ENCODE data around the gene TRIM36. TPM values are rescaled to one million over a fixed set of nuclear protein-coding genes. Genes with fewer than 3 reads are reported as not detected.

Gene TRIM36
- total and polyA plus RNA-seq, 10 of the 15 experiments (the other 5 are each of a cell fraction or from before 2014, with no cell fraction given): 0.01 to 0.09 (median 0.07) TPM; not detected in 6

DNA sequence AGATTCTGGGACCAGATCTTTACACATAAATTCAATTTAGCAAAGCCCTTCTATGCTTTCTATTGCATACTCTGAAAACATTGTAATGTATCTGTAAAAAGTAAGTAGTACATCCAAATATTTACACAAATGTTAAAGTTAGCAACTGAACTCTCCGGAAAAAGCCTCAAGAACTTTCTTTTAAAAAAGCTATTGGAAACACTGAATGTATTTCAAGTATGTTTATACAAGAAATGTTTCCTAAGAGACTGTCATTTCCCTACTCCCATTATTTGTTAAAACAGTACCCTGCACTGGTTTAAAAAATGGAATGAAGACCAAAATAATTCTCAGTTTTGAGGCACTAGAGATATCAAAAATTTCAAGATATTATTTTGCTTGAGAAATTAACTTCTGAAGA lies 44.8 kb upstream of the TRIM36 start:
- ATAC-seq (no peak), DNase-seq (ENCODE audit: low read depth, low spot score) (no peak), FAIRE-seq (no peak)
- H3K4me2 ChIP-seq (ENCODE audit: control insufficient read depth, insufficient read depth): no peak overlapping the region
- intact Hi-C loops (cut with micrococcal nuclease; ENCODE audit: unreplicated experiment) (no loop called here), in situ Hi-C loops (cut with MboI) (no loop called here)
- no peaks in the 10 kb centered on the region; a peak in 1 of 4 replicates for H3K36me3 ChIP-seq (ENCODE audit: control insufficient read depth in 2 of 2, insufficient read depth in 2 of 2, low read length in 1 of 2)
- H2AFZ ChIP-seq (ENCODE audit: control insufficient read depth, low read depth, low read length): no peak overlapping the region
- H3K79me2 ChIP-seq (ENCODE audit: control insufficient read depth, insufficient read depth, low read length): no peaks in the 10 kb centered on the region
- POLR2A ChIA-PET: no interaction called here
- RAD21 ChIA-PET (ENCODE audit: unreplicated experiment): no interaction called here
- no peaks in the 10 kb centered on the region for H3K4me1 ChIP-seq (ENCODE audit: control insufficient read depth, insufficient read depth, low read length)
- no peak for TF ChIP-seq MTA3 (IDR thresholded peaks at IDR 0.05; ENCODE audit: borderline replicate concordance, low read length)
- no peak for TF ChIP-seq CHD4 (IDR thresholded peaks at IDR 0.05)
- no peak for TF ChIP-seq POLR2AphosphoS5 (IDR thresholded peaks at IDR 0.05; ENCODE audit: low read length)
- TF ChIP-seq KAT2A (conservative IDR thresholded peaks at IDR 0.05; ENCODE audit: control insufficient read depth, low read depth, low read length): no peak
- TF ChIP-seq STAT3 (IDR thresholded peaks at IDR 0.05; ENCODE audit: low read depth, low read length): no peak
- WGBS (ENCODE audit: insufficient coverage, insufficient replicate concordance, low lambda C conversion rate, missing lambda C conversion rate): 97% methylated on average over 1 of the region's 1 CpG
- no peaks in the 10 kb centered on the region for H4K20me1 ChIP-seq (ENCODE audit: control insufficient read depth, insufficient read depth)
- no peak overlapping the region for H3K4me3 ChIP-seq
- no peak overlapping the region for H3K9ac ChIP-seq (ENCODE audit: control insufficient read depth, insufficient read depth, low read length)
- no peaks in the 10 kb centered on the region for H3K27me3 ChIP-seq (replicated peaks in 1 of 2; ENCODE audit: control insufficient read depth in 2 of 2, insufficient read depth in 2 of 2, low read length in 1 of 2)
- BruUV-seq (replicated peaks): no TSS peak
- CTCF ChIA-PET: interaction anchor here (2.2 kb wide), 1 partner anchor 10 kb away, joined by 8 read pairs; no protein-coding TSS in a partner anchor
- no peak overlapping the region for H3K27ac ChIP-seq (ENCODE audit: control insufficient read depth, insufficient read depth)
- H3K9me3 ChIP-seq (replicated peaks; ENCODE audit: control insufficient read depth, insufficient read depth, low read length): no peaks in the 10 kb centered on the region
- SMC1A ChIA-PET (ENCODE audit: uncharacterized antibody, unreplicated experiment): interaction anchor here (1.3 to 1.7 kb wide), 2 partner anchors 37 to 117 kb away, joined by 3 to 5 read pairs; no protein-coding TSS in a partner anchor

DNA sequence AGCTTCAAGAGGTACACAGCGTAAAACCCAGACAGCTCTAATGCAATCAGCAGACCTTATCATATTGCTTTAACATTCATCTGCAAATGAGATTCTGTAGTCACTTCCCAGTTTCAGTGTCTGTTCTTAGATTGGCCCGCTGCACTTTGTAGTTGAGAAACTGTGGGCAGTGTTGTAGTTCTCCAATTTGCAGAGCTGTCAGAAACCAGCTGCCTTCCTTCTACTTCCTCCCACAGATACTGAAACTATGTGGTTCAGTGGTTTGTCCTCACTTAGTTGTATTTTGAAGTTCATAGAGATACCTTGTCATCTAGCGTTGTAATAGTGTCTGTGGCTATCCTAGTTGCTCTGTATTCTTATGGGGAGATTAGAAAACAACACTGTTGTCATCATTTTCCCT lies 39.6 kb upstream of the TRIM36 start:
- FAIRE-seq (peak; percentile 98), DNase-seq (ENCODE audit: low read depth, low spot score) (peak; percentile 95), ATAC-seq (peak; percentile 99)
- no peaks in the 10 kb centered on the region for H3K79me2 ChIP-seq (ENCODE audit: control insufficient read depth, insufficient read depth, low read length)
- intact Hi-C loops (cut with micrococcal nuclease; ENCODE audit: unreplicated experiment): loop anchor here (1.0 kb wide), 1 partner anchor 39 kb away; no protein-coding TSS in a partner anchor
- H3K4me3 ChIP-seq: no peak overlapping the region
- no peaks in the 10 kb centered on the region for H4K20me1 ChIP-seq (ENCODE audit: control insufficient read depth, insufficient read depth)
- H3K4me2 ChIP-seq (ENCODE audit: control insufficient read depth, insufficient read depth): no peak overlapping the region
- no peaks in the 10 kb centered on the region for H3K27me3 ChIP-seq (replicated peaks in 1 of 2; ENCODE audit: control insufficient read depth in 2 of 2, insufficient read depth in 2 of 2, low read length in 1 of 2)
- no peak overlapping the region for H3K27ac ChIP-seq (ENCODE audit: control insufficient read depth, insufficient read depth)
- ChIA-PET SMC1A (ENCODE audit: uncharacterized antibody, unreplicated experiment) (interaction anchor here (0.6 to 2.2 kb wide), 6 partner anchors 9 to 1976 kb away, joined by 3 to 5 read pairs (median 4); no protein-coding TSS in a partner anchor), RAD21 (ENCODE audit: unreplicated experiment) (interaction anchor here (0.7 to 1.2 kb wide), 3 partner anchors 38 to 166 kb away, joined by 3 read pairs; no protein-coding TSS in a partner anchor), POLR2A (interaction anchor here (0.8 kb wide), 1 partner anchor 40 kb away, joined by 4 read pairs; the partner anchor contains the start of gene TRIM36), CTCF (interaction anchor here (0.6 to 1.0 kb wide), 3 partner anchors 36 to 771 kb away, joined by 3 read pairs; no protein-coding TSS in a partner anchor)
- no peaks in the 10 kb centered on the region for H3K9me3 ChIP-seq (replicated peaks; ENCODE audit: control insufficient read depth, insufficient read depth, low read length)
- peaks cover 5% of the 10 kb centered on the region for H3K4me1 ChIP-seq (ENCODE audit: control insufficient read depth, insufficient read depth, low read length)
- H2AFZ ChIP-seq (ENCODE audit: control insufficient read depth, low read depth, low read length): no peak overlapping the region
- H3K36me3 ChIP-seq (ENCODE audit: control insufficient read depth in 2 of 2, insufficient read depth in 2 of 2, low read length in 1 of 2): no peaks in the 10 kb centered on the region
- in situ Hi-C loops (cut with MboI): no loop called here
- BruUV-seq (replicated peaks): no TSS peak
- no peak overlapping the region for H3K9ac ChIP-seq (ENCODE audit: control insufficient read depth, insufficient read depth, low read length)
- WGBS (ENCODE audit: insufficient coverage, insufficient replicate concordance, low lambda C conversion rate, missing lambda C conversion rate): 1% methylated on average over 3 of the region's 3 CpGs
- no peak for TF ChIP-seq HCFC1 (IDR thresholded peaks at IDR 0.05; ENCODE audit: low read length)
- TF ChIP-seq, protein P1, sequence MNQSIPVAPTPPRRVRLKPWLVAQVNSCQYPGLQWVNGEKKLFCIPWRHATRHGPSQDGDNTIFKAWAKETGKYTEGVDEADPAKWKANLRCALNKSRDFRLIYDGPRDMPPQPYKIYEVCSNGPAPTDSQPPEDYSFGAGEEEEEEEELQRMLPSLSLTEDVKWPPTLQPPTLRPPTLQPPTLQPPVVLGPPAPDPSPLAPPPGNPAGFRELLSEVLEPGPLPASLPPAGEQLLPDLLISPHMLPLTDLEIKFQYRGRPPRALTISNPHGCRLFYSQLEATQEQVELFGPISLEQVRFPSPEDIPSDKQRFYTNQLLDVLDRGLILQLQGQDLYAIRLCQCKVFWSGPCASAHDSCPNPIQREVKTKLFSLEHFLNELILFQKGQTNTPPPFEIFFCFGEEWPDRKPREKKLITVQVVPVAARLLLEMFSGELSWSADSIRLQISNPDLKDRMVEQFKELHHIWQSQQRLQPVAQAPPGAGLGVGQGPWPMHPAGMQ (IDR thresholded peaks at IDR 0.05; ENCODE audit: borderline replicate concordance): no peak; the same call in 1 of the 2 replicates
- TF ChIP-seq ZNF24 (IDR thresholded peaks at IDR 0.05): no peak
- 0 out of 2 replicates have a peak, but pooled peaks have one; percentile 24 for TF ChIP-seq GATAD2B (conservative IDR thresholded peaks at IDR 0.05; ENCODE audit: low read depth)
- TF ChIP-seq SUPT20H (IDR thresholded peaks at IDR 0.05; ENCODE audit: borderline replicate concordance, control insufficient read depth, low read depth, low read length): no peak
- TF ChIP-seq, protein P2, sequence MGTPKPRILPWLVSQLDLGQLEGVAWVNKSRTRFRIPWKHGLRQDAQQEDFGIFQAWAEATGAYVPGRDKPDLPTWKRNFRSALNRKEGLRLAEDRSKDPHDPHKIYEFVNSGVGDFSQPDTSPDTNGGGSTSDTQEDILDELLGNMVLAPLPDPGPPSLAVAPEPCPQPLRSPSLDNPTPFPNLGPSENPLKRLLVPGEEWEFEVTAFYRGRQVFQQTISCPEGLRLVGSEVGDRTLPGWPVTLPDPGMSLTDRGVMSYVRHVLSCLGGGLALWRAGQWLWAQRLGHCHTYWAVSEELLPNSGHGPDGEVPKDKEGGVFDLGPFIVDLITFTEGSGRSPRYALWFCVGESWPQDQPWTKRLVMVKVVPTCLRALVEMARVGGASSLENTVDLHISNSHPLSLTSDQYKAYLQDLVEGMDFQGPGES (IDR thresholded peaks at IDR 0.05): no peak
- TF ChIP-seq JUNB (IDR thresholded peaks at IDR 0.05): peak; percentile 52
- TF ChIP-seq, protein P3, sequence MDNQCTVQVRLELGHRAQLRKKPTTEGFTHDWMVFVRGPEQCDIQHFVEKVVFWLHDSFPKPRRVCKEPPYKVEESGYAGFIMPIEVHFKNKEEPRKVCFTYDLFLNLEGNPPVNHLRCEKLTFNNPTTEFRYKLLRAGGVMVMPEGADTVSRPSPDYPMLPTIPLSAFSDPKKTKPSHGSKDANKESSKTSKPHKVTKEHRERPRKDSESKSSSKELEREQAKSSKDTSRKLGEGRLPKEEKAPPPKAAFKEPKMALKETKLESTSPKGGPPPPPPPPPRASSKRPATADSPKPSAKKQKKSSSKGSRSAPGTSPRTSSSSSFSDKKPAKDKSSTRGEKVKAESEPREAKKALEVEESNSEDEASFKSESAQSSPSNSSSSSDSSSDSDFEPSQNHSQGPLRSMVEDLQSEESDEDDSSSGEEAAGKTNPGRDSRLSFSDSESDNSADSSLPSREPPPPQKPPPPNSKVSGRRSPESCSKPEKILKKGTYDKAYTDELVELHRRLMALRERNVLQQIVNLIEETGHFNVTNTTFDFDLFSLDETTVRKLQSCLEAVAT (IDR thresholded peaks at IDR 0.05): peak; percentile 90
- no peak for TF ChIP-seq MYC (IDR thresholded peaks at IDR 0.05; ENCODE audit: insufficient read depth, insufficient read length, insufficient replicate concordance, low read length, severe bottlenecking)

All from GM12878 (cell line).